LNCaP clone FGC (cell line): ENCODE data around the gene LEF1.

ENCODE experiments used
- DNase-seq: peaks from one replicate; pipeline ENCODE4 v3.0.0-alpha.2; 2011; ENCODE audit warnings: low read depth
- H3K4me3 ChIP-seq: 2 replicates; pipeline ENCODE4 v1.5.1; 2011; ENCODE audit warnings: mild to moderate bottlenecking, low read depth, low read length, control low read depth
- CTCF ChIP-seq: IDR thresholded peaks from 2 replicates; pipeline ENCODE4 v1.5.1; 2012; ENCODE audit warnings: mild to moderate bottlenecking; ENCODE audit not compliant: control insufficient read depth, insufficient read depth; ENCODE audit errors: extremely low read depth

Gene LEF1

GRCh38 chr4:108008721-108009120, 160.0 kb downstream of the LEF1 start:
- no peak overlapping the region for H3K4me3 ChIP-seq
- no peak for DNase-seq
- TF ChIP-seq CTCF = no peak

- DNase-seq = no peak
- TF ChIP-seq CTCF = no peak
- H3K4me3 ChIP-seq = no peak overlapping the region
These were observed 160.7 kb downstream of the LEF1 start for GRCh38 chr4:108007984-108008383.

- no peak overlapping the region for H3K4me3 ChIP-seq
- TF ChIP-seq CTCF = no peak
- no peak for DNase-seq
These were observed 162.4 kb downstream of the LEF1 start for GRCh38 chr4:108006361-108006760.

- DNase-seq = no peak
- no peak for TF ChIP-seq CTCF
- no peak overlapping the region for H3K4me3 ChIP-seq
These were observed 162.9 kb downstream of the LEF1 start for GRCh38 chr4:108005807-108006206.

- H3K4me3 ChIP-seq = no peak overlapping the region
- no peak for DNase-seq
- no peak for TF ChIP-seq CTCF
These were observed 164.1 kb downstream of the LEF1 start for GRCh38 chr4:108004646-108005045.

- H3K4me3 ChIP-seq = no peak overlapping the region
- DNase-seq = no peak
- no peak for TF ChIP-seq CTCF
These were observed 164.7 kb downstream of the LEF1 start for GRCh38 chr4:108003982-108004515.

- no peak for TF ChIP-seq CTCF
- no peak overlapping the region for H3K4me3 ChIP-seq
- DNase-seq = no peak
These were observed 167.1 kb downstream of the LEF1 start for GRCh38 chr4:108001540-108002135.
